Measurements from ENCODE around the gene GPER1.

GPER1 gene

DNA sequence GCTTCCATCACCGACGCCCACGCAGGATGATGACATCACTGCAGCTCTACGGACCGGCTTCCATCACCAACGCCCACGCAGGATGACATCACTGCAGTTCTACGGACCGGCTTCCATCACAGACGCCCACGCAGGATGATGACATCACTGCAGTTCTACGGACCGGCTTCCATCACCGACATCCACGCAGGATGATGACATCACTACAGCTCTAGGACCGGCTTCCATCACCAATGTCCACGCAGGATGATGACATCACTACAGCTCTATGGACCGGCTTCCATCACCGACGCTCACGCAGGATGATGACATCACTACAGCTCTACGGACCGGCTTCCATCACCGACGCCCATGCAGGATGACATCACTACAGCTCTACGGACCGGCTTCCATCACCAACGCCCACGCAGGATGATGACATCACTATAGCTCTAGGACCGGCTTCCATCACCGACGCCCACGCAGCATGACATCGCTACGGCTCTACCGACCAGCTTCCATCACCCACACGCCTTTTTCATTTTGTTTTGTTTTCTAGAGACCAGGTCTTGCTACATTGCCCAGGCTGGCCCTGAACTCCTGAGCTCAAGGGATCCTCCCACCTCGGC, 29.5 kb downstream of the GPER1 start:
- no peak for DNase-seq (ENCODE audit: low read depth, low spot score)

DNA sequence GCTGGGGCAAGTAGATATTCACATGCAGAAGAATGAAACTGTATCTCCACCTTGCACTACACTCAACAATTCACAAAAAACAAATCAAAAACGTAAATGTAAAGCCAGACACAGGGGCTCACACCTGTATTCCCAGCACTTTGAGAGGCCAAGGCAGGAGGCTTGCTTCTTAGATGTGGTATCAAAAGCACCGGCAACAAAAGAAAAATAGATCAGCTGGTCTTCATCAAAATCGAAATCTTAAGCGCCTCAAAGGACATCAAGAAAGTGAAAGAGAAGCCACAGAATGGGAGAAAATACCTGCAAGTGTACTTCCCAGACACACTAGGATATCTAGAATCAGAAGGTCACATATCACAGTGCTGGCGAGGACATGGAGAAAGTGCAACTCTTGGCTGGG, 31.3 kb downstream of the GPER1 start:
- no peak for DNase-seq (ENCODE audit: low read depth, low spot score)

- DNase-seq (ENCODE audit: low read depth, low spot score): no peak
Observed at GRCh38 chr7:1120791-1121190, 32.9 kb downstream of the GPER1 start.

GRCh38 chr7:1121476-1121875, 33.6 kb downstream of the GPER1 start:
- no peak for DNase-seq (ENCODE audit: low read depth, low spot score)

GRCh38 chr7:1121886-1122831, 34.2 kb downstream of the GPER1 start:
- no peak for DNase-seq (ENCODE audit: low read depth, low spot score)

- DNase-seq (ENCODE audit: low read depth, low spot score): no peak
Observed at GRCh38 chr7:1122832-1123501, 35.1 kb downstream of the GPER1 start.

- DNase-seq (ENCODE audit: low read depth, low spot score): no peak
Observed at GRCh38 chr7:1123715-1124114, 35.8 kb downstream of the GPER1 start.

GRCh38 chr7:1124164-1124563, 36.3 kb downstream of the GPER1 start:
- no peak for DNase-seq (ENCODE audit: low read depth, low spot score)

GRCh38 chr7:1124816-1125602, 37.1 kb downstream of the GPER1 start:
- no peak for DNase-seq (ENCODE audit: low read depth, low spot score)

GRCh38 chr7:1125603-1125969, 37.7 kb downstream of the GPER1 start:
- DNase-seq (ENCODE audit: low read depth, low spot score): no peak

- DNase-seq (ENCODE audit: low read depth, low spot score): no peak
Observed at GRCh38 chr7:1127001-1127400, 39.1 kb downstream of the GPER1 start.

GRCh38 chr7:1129431-1129830, 41.5 kb downstream of the GPER1 start:
- DNase-seq (ENCODE audit: low read depth, low spot score): no peak

DNA sequence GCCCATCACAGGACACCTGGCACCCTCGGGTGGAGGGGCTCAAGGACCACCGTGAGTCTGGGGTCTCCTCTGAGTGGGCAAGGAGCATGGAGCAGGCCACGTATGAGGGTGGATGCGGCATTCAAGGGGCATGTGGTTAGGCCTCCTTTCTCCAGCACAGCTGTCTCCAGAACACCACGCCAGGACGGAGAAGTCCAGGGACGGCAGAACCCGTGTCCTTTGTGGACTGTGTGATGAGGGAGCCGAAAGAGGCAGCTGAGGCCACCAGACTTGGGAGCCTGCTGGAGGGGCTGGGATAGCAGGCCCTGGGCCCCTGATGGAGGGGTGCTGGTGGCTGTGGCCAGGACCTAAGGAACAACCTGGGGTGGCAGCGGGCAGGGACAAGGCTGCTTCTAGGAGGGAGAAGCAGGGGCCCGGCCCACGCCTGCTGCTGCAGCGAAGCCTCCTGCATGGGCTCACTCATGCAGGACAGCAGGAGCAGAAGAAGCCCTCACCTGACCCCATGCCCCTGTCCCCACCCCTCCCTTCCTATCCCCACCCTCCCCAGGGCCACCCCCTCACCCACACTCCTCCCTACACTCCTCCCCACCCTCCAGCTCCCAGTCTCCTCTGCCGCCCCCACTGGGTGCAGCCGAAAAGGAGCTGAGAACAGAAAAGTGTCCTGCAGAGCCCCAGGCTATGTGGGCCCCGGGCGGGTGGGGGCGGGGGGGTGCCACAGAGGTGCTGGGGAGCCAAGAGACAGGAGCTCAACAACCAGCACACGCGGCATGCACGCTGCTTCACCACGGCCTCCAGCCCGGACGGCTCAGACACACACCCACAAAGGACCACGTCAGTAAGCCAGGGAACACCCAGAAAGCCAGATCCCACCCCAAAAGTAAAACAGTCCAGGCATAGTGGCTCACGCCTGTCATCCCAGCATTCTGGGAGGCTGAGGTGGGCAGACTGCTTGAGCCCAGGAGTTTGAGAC, 42.4 kb downstream of the GPER1 start:
- no peak for DNase-seq (ENCODE audit: low read depth, low spot score)

- DNase-seq (ENCODE audit: low read depth, low spot score): no peak
Observed at GRCh38 chr7:1131471-1132265, 43.8 kb downstream of the GPER1 start.

- no peak for DNase-seq (ENCODE audit: low read depth, low spot score)
Observed at GRCh38 chr7:1134951-1135350, 47.0 kb downstream of the GPER1 start.

GRCh38 chr7:1136841-1137516, 49.1 kb downstream of the GPER1 start:
- no peak for DNase-seq (ENCODE audit: low read depth, low spot score)

DNA sequence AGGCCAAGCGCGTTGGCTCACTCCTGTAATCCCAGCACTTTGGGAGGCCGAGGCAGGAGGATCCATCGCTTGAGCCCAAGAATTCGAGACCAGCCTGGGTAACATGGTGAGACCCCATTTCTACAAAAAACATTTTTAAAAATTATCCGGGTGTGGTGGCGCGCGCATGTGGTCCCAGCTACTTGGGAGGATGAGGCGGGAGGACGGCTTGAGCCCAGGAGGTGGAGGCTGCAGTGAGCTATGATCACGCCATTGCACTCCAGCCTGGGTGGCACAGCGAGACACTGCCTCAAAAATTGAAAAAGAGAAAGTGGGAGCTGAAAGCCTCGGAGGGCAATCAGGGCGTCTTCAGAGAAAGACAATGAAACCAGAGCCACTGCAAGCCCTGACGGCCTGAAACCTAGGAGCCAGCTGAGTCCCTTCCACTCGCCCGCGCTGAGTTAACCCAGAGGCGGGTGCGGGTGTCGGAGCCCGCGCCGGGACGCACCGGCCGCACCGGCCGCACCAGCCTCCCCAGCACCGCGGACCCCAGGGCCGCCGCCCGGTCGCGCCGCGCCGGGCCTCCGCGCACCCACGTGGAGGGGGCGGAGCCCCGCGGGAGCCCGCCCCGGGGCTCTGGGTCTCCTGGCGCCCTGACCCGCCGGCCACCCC, 49.7 kb downstream of the GPER1 start:
- no peak for DNase-seq (ENCODE audit: low read depth, low spot score)

GRCh38 chr7:1140476-1141104, 52.7 kb downstream of the GPER1 start:
- no peak for DNase-seq (ENCODE audit: low read depth, low spot score)

Data from activated naive CD8-positive, alpha-beta T cell treated with anti-CD3 and anti-CD28 coated beads, Interleukin-2, amount 50 U/mL, for 16 hours (primary cell).